HepG2 (cell line): ENCODE measurements around the gene IRAK2.

Source experiments
- KAT2B ChIP-seq: fragments of 150-350 bp; IDR thresholded peaks from 2 replicates; pipeline ENCODE4 v1.6.1; 2014; ENCODE audit warnings: low read depth, low read length, borderline replicate concordance
- MAFF ChIP-seq: IDR thresholded peaks from 2 replicates; pipeline ENCODE4 v1.6.1; 2011; ENCODE audit warnings: low read depth, low read length, improper control_type of control experiment
- NR2F1 ChIP-seq, 2 experiments: fragments of 450-650 bp in 1 of 2; formaldehyde crosslinking in 1 of 2; IDR thresholded peaks; 2 replicates each; pipeline versions ENCODE4 v1.5.0 to v1.6.1; 2016 to 2020; ENCODE audit warnings: mild to moderate bottlenecking in 1 of 2, missing compliant biosample characterization in 1 of 2, missing genetic modification reagents in 1 of 2, moderate library complexity in 1 of 2

- TF ChIP-seq MAFF (no peak), KAT2B (no peak), NR2F1 (CRISPR knock-in tag; IDR thresholded peaks at IDR 0.05) (no peak)
Observed at GRCh38 chr3:10116928-10117327, 47.8 kb upstream of the IRAK2 start.
